Mucosa of stomach (tissue), 1 donor: ENCODE measurements around the gene TMEM97.
"Not testable (repeated sequence)": the region's sequence is repeated elsewhere in the genome, so short reads cannot be mapped to it uniquely, and the experiment has no call there.

Experiments used
- H3K27me3 ChIP-seq: one replicate; pipeline ENCODE4 v1.7.0; 2013; ENCODE audit warnings: mild to moderate bottlenecking, low read length; ENCODE audit not compliant: control insufficient read depth, insufficient read depth
- H3K36me3 ChIP-seq: one replicate; pipeline ENCODE4 v1.7.0; 2013; ENCODE audit warnings: low read length; ENCODE audit not compliant: control insufficient read depth, insufficient read depth
- H3K4me1 ChIP-seq: one replicate; pipeline ENCODE4 v1.7.0; 2013; ENCODE audit warnings: mild to moderate bottlenecking, low read length; ENCODE audit not compliant: control insufficient read depth, insufficient read depth
- H3K4me3 ChIP-seq: one replicate; pipeline ENCODE4 v1.7.0; 2013; ENCODE audit warnings: low read length
- H3K9ac ChIP-seq: one replicate; pipeline ENCODE4 v1.7.0; 2013; ENCODE audit warnings: mild to moderate bottlenecking, low read length, moderate library complexity
- H3K9me3 ChIP-seq: one replicate; pipeline ENCODE4 v1.7.0; 2013; ENCODE audit warnings: mild to moderate bottlenecking, low read length, moderate library complexity; ENCODE audit not compliant: control insufficient read depth
- donor health status: Pancreatic carcinoma.

The TMEM97 gene

GRCh38 chr17:28290703-28291102 lies 28.3 kb upstream of the TMEM97 start:
- Histone ChIP-seq H3K27me3 (no peaks in the 10 kb centered on the region), H3K4me3 (no peak overlapping the region), H3K9ac (no peak overlapping the region), H3K36me3 (no peaks in the 10 kb centered on the region), H3K9me3 (no peaks in the 10 kb centered on the region), H3K4me1 (no peaks in the 10 kb centered on the region)

- Histone ChIP-seq H3K4me3 (no peak overlapping the region), H3K27me3 (no peaks in the 10 kb centered on the region), H3K4me1 (no peaks in the 10 kb centered on the region), H3K9me3 (no peaks in the 10 kb centered on the region), H3K9ac (no peak overlapping the region), H3K36me3 (no peaks in the 10 kb centered on the region)
These were observed 27.1 kb upstream of the TMEM97 start for GRCh38 chr17:28291780-28292330.

DNA sequence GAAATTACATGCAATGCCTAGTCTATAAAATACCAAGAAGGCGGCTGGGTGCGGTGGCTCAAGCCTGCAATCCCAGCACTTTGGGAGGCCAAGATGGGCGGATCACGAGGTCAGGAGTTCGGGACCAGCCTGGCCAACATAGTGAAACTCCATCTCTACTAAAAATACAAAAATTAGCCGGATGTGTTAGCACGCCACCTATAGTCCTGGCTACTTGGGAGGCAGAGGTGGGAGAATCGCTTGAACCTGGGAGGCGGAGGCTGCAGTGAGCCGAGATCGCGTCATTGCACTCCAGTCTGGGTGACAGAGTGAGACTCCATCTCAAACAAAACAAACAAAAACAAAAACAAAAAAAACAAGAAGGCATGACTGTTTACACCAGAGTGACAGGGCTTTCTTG lies 26.1 kb upstream of the TMEM97 start:
- H3K4me1 ChIP-seq, H3K36me3 ChIP-seq, H3K27me3 ChIP-seq, H3K4me3 ChIP-seq, H3K9ac ChIP-seq, H3K9me3 ChIP-seq: not testable (repeated sequence)

DNA sequence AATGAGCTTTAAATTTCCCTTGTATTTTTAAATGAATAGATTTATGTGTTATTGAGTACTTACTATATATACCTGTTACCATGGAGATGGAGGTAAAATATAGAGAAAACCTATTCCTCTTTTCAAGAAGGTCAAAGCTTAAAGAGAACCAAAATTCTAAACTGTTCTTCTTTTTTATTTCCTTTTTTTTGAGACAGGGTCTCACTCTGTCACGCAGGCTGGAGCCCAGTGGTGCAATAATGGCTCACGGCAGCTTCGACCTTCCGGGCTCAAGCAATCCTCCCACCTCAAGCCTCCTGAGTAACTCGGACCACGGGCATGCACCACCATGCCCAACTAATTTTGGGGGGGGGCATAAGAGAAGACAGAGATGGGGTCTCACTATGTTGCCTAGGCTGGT lies 25.0 kb upstream of the TMEM97 start:
- no peaks in the 10 kb centered on the region for H3K27me3 ChIP-seq
- no peak overlapping the region for H3K9ac ChIP-seq

DNA sequence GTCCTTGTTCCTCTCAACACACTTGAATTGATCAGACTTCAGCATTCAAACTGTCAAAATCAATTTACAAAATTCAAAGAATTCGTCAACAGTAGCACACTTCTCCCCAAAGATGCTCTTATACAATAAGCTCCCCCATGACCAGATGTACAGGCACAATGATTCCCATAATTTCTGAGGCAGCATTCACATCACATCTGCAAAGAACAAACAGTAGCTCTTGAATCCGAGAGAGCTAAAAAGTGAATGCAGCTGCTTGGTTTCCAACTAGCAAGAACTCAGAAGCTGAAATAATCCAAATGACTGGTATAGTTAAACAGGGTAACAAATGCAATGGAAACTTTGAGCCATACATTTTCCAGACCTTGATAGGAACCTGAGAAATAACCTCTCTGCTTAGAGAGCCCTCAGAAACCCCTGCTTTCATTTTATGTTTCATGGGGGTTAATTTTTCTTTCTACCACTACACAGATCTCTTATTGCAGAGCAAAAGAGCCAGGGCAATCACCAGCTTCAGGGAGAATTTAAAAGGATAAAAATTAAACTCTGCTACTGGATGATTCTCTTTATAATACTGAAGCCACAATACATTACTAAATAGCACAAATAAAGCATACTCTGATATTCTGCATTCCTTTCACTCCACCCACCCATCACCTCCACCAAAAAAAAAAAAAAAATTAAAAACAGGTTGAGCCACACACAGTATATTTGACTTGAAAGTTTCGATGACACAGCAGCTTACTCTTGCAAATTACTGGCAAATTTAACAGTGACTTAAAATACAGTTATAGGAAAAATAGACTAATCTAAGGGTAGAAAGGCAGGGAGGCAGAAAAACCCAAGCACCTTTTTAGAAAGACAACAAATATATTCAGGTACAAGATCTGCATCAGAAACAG lies 23.1 kb upstream of the TMEM97 start:
- H3K4me3 ChIP-seq: no peak overlapping the region
- H3K36me3 ChIP-seq: no peaks in the 10 kb centered on the region
- H3K9ac ChIP-seq: no peak overlapping the region
- H3K9me3 ChIP-seq: no peaks in the 10 kb centered on the region
- H3K27me3 ChIP-seq: no peaks in the 10 kb centered on the region
- no peaks in the 10 kb centered on the region for H3K4me1 ChIP-seq

More for the DNA sequence above, 25.0 kb upstream of the TMEM97 start:
- H3K4me3 ChIP-seq: no peak overlapping the region
- H3K36me3 ChIP-seq: no peaks in the 10 kb centered on the region
- no peaks in the 10 kb centered on the region for H3K9me3 ChIP-seq
- H3K4me1 ChIP-seq: no peaks in the 10 kb centered on the region

DNA sequence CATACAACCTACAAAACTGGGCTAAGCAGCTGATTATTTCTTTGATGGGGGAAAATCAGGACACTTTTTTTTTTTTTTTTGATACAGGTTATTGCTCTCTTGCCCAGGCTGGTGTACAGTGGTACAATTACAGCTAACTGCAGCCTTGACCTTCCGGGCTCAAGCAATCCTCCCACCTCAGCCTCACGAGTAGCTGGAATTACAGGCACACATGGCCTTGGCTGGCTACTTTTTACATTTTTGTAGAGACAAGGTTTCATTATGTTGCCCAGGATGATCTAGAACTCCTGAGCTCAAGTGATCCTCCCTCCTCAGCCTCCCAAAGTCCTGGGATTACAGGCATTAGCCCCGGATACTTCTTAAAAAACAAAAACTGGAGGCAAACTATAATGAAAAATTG lies 20.6 kb upstream of the TMEM97 start:
- Histone ChIP-seq H3K9me3 (no peaks in the 10 kb centered on the region), H3K9ac (no peak overlapping the region), H3K36me3 (no peaks in the 10 kb centered on the region), H3K27me3 (no peaks in the 10 kb centered on the region), H3K4me3 (no peak overlapping the region), H3K4me1 (no peaks in the 10 kb centered on the region)

DNA sequence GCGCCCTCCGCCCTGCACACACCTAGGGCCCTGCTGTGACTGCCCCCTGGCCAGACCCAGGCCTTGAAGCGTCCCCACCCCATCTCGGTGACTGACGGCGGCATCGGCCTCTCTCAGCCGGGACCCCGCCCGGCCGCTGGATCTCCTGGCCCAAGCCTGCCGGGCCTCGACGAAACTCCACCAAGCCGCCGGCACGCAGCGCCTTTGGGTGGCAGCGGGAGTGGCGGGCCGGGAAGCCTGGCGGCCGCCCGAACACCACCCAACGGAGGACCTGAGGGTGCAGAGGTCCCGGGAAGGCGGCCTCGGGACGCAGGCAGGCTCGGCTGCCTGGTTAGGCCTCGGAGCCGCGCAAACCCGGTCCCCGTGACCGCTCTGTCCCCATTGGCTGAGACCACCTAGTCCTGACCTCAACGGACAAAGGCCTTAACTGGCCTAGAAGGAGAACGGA lies 12.0 kb upstream of the TMEM97 start:
- H3K4me3 ChIP-seq: no peak overlapping the region
- H3K9ac ChIP-seq: no peak overlapping the region
- peaks cover 14% of the 10 kb centered on the region for H3K27me3 ChIP-seq
- no peaks in the 10 kb centered on the region for H3K36me3 ChIP-seq
- no peaks in the 10 kb centered on the region for H3K9me3 ChIP-seq
- no peaks in the 10 kb centered on the region for H3K4me1 ChIP-seq

DNA sequence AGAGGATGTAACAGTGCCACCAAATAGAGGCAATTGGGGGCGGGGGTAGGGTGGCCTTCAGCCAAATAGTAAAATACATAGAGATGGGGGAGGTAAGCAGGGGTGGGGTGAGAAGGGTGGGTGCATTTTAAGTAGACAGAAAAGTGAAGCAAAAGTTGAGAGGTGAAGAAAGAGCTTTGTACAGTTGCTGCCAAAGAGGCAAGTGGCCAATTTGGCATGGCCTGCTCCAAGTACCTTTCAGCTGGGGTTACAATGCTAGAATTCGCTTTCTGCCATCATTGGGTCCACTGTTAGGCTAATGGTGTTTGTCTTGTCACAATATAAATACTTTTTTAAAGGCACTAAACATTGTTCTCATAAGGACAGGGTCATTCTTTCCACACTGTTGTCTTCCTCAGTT lies 5.2 kb upstream of the TMEM97 start:
- H3K27me3 ChIP-seq: no peaks in the 10 kb centered on the region
- H3K4me3 ChIP-seq: no peak overlapping the region
- no peak overlapping the region for H3K9ac ChIP-seq
- H3K4me1 ChIP-seq: peaks cover 16% of the 10 kb centered on the region
- H3K9me3 ChIP-seq: no peaks in the 10 kb centered on the region
- no peaks in the 10 kb centered on the region for H3K36me3 ChIP-seq

DNA sequence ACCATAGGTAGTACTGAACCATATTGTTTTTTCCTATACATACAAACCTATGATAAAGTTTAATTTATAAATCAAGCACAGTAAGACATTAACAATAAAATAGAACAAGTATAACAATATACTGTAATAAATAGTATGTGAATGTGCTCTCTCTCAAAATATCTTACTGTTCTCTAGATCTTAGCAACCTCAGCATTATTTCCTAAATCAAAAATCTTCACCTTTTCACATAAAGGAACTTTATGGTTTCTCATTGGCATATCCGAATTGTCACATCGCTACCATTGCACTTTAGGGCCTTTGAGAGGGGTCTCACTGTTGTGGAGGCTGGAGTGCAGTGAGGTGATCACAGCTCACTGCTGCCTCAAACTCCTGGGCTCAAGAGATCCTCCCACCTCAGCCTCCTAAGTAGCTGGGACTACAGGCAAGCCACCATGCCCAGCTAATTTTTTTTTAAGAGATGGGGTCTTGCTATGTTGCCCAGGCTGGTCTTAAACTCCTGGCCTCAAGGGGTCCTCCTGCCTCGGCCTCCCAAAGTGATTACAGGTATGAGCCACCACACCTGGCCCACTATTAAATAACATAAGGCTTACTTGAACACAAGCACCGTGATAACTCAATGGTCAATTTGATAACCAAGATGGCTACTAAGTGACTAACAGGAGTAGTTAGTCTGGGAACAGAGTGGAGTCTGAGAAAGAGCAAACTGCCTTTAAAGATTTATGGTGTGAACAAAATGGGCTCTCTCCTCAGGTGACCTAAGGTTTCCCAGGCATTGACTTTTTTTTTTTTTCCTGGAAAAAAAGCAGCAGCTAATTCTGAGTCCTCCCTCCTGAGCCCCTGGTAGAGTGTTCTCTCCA lies 2.9 kb upstream of the TMEM97 start:
- H3K36me3 ChIP-seq: no peaks in the 10 kb centered on the region
- no peak overlapping the region for H3K4me3 ChIP-seq
- H3K9me3 ChIP-seq: no peaks in the 10 kb centered on the region
- no peak overlapping the region for H3K9ac ChIP-seq
- H3K27me3 ChIP-seq: no peaks in the 10 kb centered on the region
- H3K4me1 ChIP-seq: peaks cover 27% of the 10 kb centered on the region

- Histone ChIP-seq H3K9ac (no peak overlapping the region), H3K9me3 (no peaks in the 10 kb centered on the region), H3K36me3 (no peaks in the 10 kb centered on the region), H3K4me1 (peaks cover 27% of the 10 kb centered on the region), H3K4me3 (no peak overlapping the region), H3K27me3 (no peaks in the 10 kb centered on the region)
These were observed 1.7 kb upstream of the TMEM97 start for GRCh38 chr17:28317099-28317965.

DNA sequence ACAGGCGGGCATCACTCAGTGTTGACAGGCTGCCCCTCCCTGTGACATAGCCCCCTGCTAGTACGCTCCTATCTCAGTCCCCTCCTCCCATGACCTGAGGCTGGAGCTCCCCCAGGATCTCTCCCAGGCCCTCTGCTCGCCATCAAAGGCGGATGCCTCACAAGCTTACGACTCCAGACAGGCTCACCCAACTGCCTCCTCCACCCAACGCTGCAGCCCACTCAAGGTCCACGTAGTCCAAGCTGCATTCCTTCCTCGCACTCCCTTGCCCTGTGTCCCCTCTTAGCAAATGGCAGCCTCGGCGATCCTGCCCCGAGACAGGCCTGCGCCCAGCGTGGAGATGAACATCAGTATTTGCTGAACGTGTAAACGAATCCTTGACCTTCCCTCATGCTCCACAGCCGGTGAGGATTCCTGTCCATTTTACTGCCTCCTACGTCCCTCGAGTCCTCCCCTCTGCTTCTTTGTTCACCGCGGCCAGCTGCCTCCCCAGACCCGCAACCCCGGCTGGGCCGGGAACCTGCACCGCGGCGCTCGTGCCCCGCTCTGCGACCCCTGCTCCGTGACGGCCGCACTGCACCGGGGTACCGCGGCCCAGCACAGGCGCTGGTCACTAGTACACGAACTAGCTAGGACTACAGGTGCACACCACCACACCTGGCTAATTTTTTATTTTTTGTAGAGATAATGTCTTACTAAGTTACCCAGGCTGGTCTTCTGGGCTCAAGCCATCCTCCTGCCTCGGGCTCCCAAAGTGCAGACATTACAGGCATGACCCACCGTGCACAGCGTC lies 838 bp upstream of the TMEM97 start:
- H3K4me1 ChIP-seq: peaks cover 25% of the 10 kb centered on the region
- peak overlapping the region; percentile 21 for H3K4me3 ChIP-seq
- H3K9ac ChIP-seq: no peak overlapping the region
- no peaks in the 10 kb centered on the region for H3K9me3 ChIP-seq
- H3K36me3 ChIP-seq: no peaks in the 10 kb centered on the region
- H3K27me3 ChIP-seq: no peaks in the 10 kb centered on the region
